ENCODE measurements around the gene GAS7.

The GAS7 gene

DNA sequence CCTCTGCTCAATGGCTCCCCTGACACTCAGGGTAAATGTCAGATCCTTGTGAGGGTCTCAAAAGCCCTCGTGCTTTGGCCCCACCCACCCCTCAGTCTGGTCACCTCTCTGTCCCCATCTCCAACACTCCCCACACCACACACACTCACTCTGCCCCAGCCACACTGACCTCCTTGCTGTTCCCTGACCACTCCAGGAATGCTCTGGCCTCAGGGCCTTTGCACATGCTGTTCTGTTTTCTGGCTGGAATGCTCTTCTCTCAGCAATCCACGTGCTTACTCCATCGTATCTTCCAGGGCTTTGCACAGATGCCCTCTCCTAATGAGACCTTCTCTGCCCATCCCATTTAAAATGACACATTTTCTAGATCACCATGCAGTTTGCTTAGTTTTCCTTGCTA lies 28.2 kb downstream of the GAS7 start:
- DNase-seq, result no peak

DNA sequence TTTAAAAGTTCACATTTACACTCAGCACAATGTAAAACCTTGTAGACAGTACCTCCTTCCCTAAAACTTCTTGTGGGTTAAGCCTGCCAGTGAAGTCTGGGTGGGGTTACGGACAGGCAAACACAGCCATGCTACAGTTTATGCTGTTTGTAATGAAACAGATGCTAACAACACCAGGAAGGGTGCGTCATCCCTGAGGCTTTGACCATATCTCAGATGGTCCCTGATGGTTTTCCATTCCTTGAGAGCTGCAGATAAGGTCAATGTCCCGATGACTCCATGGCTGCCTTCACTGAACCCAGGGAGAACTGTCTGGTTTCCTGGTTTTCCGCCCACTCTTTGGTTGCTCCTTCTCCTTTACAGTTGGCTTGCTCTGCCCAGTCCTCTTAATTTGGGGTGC lies 29.1 kb downstream of the GAS7 start:
- DNase-seq, result no peak

DNA sequence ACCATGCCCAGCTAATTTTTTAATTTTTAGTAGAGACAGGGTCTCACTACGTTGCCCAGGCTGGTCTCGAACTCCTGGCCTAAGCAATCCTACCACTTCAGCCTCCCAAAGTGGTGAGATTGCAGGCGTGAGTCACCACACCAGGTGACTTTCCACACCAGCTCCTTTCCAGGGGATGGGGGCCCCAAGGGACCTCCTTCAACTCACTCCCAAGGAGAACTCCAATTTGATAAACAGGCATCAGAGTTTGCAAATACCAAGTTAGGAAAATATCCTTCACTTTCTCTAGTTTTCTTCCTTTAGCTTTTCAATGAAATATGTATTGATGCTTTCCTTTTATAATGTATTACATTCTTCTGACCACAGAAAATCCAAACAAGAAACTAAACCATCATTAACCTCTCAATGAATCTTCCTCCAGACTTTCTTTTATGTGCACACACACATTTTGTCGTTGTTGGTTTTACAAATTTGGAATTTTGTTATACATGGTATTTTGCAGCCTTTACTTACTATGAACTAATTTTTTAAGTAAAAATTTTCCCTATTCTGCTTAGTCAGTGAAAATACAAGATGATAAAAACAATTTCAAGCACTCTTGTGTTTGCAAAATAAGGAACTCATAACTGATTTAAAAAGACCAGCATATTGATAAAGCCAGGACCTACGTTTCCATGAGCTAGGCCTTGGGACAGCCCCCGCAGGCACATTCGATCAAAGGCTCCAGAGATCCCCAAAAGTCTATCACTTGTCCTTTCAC lies 32.0 kb downstream of the GAS7 start:
- DNase-seq, result no peak

DNA sequence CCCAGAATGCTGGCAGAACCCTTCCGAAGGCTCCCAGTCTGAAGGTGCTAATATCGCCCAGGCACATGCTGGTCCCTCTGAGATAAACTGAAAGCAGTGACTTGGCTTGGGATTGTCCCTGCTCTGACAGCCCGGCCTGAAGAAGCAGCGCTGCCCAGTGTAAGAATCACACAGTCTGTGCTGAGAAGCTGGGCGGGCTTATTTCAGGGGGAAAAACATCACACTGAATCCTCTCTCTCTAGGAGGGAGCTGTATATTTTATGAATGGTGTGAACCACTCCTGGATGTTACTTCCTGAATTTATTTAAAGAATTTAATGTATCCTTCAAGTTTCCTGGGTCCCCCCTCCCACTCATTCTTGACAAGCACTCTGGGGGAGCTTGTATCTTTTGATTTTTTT lies 36.3 kb downstream of the GAS7 start:
- no peak for DNase-seq

DNA sequence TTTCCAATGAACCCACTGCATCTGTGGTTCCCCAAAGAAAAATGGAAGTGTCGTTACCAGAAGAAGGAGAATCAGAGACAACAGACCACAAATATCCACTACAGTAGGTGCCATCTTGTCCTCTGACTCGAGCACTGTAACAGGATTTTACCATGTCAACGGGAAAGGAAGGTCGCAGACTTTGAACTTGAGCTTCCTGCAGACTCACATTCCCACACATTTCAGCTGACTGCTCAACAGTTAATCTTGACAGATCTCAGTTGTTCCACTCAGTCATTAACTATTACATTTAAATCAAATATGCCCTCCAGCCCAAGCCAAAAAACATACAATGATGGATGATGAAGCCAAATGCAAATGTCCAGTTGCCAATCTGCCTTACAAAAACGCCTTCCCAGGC lies 37.0 kb downstream of the GAS7 start:
- no peak for DNase-seq

DNA sequence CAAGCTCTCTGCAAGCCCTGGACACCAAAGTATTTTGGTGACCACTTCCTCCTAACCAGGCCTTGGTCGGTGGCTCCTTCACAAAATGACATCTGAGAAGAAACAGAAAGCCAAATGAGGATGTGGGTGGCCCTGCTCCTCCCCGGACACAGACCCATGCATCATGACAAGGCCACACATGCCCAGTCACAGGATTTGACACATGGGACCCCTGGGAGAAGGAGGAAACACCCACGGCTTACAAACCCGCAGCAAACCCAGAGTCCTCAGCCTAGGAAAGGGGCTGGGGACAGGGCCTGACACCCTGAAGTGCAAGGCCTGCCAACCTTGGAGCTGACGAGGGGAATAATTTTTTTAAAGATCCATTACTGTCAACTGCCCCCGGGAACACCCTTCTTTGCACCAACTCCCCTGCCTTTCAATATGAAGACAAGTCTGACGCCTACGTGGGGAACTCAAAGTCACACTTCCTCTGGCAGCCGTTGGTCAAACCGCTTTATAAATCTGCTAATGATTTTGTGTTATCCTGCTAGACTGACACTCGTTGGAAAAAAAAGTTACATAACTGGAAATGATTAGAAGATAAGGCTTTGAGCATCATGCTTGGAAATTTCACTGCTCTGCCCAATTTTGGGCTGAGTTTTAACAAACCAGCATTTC lies 41.3 kb downstream of the GAS7 start:
- no peak for DNase-seq

DNA sequence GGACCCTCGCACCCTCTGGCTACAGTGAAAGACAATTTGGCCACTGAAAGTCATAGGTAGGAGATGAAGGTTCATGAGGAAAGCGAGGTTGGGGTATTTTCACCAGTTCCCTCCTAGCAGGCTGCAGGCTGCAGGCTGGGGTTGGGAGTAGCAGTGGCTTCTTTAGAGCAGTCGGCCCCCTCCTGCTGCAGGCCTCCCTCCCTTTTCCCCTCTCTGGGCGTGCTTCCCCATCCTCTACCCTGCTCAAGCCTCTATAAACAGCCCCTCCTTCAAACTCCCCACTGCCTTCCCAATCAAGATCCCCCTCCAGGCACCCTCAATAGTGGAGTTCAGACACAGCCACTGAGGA lies 41.8 kb downstream of the GAS7 start:
- DNase-seq, result no peak

DNA sequence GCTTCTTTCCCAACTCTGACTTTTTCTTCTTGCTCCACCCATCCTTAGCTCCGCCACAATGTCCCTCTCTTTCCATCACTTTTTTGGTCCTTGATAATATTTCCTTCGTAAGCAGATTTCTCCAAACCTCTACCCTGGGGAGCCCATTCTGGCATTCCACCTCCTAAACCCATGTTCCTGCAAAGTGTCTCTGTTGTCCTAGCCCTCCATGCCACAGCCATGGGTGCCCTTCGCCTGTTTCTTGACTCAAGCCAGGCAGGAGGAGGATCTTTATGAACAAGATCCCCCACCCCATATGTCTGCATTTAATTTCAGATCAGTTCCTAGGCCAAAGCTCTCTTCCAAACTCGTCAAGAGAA lies 42.4 kb downstream of the GAS7 start:
- no peak for DNase-seq

DNA sequence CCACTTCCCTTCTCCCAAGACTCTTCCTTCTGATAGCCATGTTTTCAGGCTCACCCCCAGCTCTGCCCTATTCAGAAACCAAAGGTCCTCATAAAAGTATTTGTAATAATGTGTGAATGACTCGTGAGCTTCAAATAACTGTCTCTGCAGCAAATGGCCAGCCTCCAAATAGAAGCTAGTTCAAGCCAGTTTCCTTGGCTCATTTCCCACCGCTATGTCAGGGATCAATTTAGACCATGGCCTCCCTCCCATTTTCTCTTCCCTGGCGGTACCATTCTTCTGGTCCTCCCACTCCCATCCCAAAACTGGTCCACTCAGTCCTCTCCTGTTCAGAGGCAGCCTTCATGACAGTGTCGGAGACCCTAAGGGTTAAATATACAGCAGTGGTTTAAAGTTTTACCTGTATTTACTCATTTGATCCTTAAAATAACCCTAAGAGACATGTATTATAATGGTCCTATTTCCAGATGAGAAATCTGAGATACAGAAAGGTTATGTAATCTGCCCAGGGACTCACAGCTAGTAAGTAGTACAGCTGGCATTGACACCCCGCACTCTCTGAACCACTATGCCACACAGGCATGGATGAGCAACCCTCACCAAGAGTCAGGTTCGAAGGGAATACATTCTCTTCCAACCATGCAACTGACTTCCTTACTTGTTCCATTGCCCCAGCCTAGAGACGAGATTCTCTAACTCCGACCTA lies 42.9 kb downstream of the GAS7 start:
- DNase-seq, result no peak

DNA sequence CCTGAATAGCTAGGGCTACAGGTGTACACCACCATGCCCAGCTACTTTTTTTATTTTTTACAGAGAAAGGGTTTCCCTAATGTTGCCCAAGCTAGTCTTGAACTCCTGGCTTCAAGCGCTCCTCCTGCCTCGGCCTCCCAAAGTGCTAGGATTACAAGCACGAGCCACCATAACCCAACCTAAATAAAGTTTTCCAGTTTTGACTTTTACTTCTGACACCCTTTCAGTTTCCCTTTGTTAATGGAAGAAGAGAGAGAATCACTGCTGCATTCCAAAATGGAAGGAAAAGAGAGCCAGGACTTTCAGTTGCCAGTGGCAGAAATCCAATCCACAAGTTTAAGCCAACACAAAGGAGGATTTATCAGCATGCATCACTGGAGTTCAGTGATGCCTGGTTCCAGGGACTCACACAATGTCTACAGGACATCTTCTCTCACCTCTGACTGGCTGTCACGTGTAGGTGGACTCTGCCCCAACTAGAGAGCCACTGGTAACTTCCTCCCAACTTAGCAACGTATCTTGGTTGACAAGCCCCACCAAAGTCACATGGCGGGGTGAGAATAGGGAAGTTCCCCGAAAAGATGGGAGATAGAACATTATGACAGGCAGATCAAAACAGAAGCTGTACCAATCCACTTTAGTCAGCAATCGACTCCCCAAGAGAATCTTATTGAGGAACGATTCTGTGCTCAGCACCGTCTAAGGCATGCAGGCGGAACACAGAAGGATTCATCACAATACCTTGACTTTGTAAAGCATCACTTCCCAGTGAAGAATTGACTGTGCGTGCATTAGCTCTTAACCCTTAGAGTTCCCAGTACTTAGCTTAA lies 46.5 kb downstream of the GAS7 start:
- DNase-seq, result no peak

DNA sequence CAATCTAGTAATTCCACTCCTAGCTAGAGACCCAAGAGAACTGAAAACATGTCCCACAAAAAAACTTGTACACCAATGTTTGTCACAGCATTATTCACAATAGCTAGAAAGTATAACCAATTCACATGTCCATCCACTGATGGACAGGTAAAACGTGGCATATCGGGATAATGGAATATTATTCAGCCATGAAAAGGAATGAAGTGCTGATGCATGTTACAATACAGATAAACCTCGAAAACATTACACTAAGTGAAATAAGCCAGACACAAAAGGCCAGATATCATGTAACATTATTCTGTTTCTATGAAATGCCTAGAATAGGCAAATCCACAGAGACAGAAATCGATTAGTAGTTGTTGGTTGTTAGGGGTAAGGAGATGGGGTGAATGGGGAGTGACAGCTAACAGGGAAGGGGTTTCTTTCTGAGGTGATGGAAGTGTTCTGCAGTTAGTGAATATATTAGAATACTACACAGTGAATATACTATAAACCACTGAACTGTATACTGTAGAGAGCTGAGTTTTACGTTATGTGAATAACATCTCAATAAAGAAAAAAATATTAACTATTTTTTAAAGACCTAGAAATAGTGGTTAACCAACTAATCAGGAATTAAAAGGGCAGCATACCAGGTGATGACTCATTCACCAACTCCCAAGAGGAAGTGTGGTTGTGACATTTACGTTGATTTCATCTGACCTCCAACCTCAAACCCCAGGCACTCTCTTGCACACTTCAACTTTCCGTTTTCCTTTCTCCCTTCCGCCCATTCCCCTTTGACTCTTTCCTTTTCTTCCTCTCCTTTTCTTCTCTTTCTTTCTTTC lies 48.6 kb downstream of the GAS7 start:
- peak; percentile 83 for DNase-seq

DNA sequence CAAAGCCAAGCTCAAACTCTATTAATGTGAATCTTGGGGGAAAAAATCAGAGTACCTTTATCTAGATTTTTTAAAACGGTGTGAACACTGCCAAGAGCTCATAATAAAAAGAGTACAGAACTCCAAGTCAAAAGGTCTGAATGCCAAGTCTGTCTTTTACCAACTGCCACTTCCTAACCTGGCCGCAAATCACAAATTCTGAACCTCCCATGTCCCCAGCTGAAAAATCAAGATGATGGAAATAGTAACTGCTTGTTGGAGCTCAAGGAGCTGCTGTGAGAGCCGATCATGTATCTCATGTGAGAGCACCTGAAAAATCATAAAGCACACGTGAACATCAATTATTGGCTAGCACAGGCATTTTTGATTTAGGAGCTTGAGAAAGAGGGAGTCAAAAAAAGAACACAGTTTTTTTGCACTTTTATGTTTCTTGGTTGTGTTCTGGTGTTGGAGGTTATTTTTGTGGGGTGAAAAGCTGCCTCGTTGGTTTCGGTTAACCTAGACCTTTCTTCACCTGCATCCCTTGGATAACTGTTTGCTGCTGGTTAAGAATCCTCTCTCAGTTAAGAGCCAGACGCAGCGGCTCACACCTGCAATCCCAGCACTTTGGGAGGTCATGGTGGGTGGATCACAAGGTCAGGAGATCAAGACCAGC lies 50.5 kb downstream of the GAS7 start:
- DNase-seq, result no peak

DNA sequence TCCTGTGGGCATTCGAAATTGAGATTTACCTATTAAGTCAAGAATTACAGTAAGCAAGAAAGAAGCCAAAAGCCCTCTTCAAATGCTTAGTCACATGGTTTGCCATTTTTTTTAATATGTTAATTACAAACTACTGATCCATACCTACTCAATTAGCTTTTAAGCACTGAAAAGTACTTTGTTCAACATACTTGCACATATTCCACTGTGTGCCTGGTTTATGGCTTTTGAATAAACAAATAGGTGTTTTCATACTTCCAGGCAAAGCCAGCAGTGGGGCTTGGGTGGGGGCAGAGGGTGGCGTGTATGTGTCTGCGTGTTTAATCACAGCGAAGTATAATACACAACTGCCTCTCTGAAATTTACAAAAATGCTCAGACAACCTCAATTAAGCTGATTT lies 51.4 kb downstream of the GAS7 start:
- DNase-seq, result no peak

DNA sequence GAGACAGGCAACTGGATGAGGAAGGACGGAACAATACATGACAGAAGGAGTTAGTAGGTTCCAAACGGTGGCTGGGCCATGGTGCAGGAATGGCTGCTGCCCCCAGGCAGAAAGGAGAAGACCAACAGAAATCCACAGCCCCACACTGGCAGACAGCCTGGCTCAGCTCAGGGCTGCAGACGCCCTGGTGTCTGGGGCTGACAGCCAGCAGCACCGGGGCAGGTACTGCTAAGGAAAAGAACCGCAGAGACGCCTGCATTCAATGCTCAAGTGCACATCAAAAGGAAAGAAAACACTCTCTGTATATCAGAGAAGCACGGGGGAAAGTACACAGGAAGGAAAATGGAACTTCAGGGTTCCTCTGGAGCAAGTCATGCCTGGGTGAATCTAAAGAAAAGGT lies 53.4 kb downstream of the GAS7 start:
- no peak for DNase-seq

DNA sequence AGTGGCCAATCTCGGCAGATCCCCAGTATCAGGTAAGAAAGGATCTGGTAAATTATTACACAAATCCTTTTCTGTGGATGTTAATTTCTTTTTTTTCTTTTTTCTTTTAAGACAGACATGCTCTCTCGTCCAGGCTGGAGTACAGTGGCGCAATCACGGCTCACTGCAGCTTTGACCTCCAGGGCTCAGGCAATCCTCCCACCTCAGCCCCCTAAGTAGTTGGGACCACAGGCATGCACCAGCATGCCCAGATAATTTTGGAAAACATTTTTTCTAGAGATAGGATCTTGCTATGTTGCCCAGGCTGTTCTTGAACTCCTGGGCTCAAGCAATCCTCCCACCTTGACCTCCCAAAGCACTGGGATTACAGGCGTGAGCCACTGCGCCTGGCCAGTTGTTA lies 54.0 kb downstream of the GAS7 start:
- DNase-seq, result no peak

DNA sequence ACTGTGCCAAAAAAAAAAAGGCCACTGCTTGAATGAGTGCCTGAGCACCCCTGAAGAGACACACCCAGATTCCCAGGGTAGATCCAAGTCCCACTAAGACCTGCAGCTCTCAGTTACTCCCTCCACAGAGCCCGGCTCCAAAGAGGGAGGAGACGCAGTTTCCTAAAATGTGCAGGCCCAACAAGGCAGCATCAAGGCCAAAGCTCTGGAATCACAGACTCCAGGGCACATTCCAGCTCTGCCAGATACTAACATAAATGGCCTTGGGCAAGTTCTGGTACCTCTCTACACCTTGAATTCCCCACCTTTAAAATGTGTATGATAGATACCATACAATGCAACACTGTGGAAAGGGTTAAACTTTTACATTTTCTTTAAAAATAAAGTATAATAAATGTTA lies 57.0 kb downstream of the GAS7 start:
- no peak for DNase-seq

DNA sequence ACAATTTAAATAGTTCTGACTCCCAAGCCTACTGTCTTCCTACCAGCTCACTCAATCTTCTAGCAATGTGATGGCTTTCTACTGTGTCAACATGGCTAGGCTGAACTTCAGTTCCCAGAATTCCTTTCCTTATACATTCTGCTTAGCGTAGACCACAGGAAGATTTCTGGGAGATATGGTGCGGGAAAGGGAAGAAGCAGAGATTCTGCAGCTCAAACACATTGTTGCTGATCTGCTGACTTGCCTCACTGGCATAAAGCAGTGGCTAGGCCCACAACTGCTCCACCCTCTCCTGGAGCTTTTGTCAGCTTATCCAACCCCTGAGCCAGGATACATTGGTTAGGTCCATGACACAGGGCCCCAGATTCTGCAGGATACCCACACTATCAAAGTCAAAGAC lies 58.8 kb downstream of the GAS7 start:
- DNase-seq, result no peak

DNA sequence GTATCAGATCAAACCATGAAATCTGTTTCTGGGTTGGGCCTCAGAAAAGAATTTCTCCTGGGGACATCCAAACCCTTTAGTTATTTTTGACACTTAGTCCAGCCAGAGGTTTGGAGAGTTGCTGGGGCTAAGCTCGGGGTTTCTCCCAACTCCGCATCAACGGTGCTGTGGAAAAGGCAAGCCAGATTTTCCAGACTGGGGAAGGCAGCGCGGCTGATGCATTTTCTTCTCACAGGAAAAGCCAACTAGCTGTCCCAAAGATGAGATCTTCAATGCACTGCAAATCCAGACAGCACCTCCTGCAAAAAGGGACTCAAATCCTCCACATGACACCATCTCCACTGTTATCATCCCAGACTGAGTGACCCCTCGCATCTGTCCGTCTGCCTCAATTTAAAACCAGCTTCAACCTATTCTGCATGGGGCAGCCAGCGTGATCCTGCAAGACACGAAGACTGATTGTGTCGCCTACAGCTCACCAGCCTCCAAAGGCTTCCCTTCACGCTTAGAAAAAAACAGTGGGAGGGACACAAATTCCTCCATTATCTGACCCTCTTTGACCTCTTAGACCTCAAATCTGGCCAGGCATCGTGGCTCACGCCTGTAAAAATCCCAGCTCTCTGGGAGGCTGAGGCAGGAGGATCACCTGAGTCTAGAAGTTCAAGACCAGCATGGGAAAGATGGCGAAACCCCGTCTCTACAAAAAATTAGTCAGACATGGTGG lies 62.0 kb downstream of the GAS7 start:
- no peak for DNase-seq

DNA sequence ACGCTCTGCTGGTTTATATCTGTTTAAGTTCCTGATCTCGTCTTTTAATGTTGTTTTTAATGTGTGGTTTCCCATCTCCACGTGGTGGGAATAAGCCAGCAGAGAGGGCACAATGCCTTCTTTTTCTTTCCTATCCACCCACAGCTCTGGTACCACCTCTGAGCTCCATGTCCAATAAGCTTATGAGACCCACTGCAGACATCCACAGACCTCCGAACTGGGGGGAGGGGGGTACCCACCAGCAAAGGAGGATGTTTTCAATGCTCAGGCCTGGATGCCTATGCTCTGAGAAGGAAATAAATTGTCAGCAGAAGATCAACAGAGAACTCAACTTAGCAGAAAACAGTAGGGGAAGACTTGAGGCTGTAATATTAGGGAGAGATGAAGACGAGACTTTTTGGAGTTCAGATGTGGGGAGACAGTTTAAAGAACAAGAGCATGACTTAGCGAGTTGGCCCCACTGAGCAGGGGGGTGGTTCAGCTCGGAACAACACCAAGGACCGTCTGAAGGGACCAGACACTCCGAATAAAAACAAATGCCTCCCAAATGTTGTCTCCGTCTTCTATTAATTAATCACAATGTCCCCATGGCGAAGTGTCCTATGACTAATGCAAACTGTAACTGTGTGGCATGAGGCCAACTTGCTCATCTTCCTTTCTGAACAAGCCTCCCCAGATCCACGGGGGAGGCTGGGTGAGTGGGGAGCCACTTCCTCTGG lies 62.7 kb downstream of the GAS7 start:
- peak; percentile 78 for DNase-seq

DNA sequence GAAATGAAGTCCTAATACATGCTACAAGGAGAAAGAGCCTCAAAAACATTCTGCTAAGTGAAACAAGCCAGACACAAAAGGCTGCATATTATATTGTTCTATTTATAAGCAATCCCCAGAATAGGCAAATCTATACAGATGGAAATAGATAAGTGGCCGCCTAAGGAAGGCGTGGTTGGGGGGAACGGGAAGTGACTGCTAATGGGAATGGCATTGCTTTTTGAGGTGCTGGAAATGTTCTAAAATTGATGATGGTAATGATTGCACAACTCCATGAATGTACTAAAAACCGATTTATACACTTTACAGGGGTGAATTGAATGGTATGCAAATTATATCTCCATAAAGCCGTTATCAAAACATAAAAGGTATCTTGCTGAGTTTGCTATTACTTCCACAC lies 67.7 kb downstream of the GAS7 start:
- DNase-seq, result no peak

DNA sequence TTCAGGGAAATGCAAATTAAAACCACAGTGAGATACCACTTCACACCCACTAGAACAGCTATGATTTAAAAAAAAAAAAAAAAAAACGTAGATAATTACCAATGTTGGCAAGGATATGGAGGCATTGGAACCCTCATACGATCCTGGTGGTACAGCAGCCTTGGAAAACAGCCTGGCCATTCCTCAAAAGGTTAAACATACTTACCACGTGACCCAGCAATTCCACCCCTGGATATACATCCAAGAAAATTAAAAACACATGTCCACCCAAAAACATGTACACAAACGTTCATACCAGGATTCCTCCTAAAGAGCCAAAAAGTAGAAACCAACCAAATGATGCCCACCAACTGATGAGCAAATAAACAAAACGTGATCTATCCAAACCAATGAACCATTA lies 68.1 kb downstream of the GAS7 start:
- DNase-seq, result no peak
